G401 (cell line): ENCODE data around the gene SLC6A6. TPM values are rescaled to one million over a fixed set of nuclear protein-coding genes. Genes with fewer than 3 reads are reported as not detected.

Experiments
- DNase-seq: peaks from one replicate; pipeline ENCODE4 v3.0.0-alpha.2; 2015; ENCODE audit warnings: low spot score
- in situ Hi-C: cut with HindIII; loops from 2 replicates; pipeline ENCODE4 v1.10.0; 2016; ENCODE audit warnings: low sequenced_read_pairs, mixed read lengths
- total RNA-seq: library from RNA; depleted of rRNA; stranded (reverse); fragments of >200 nt; shearing (Covaris generic); gene quantifications from 2 replicates; pipeline ENCODE4 v1.2.3, GENCODE V29; 2014

The SLC6A6 gene
- total RNA-seq, 1 experiment from 2014 or later: 31.2 TPM

- in situ Hi-C loops: no loop called here
- no peak for DNase-seq
These were observed 31.5 kb upstream of the SLC6A6 start for GRCh38 chr3:14370720-14371572.

GRCh38 chr3:14371573-14372474 is 30.6 kb upstream of the SLC6A6 start:
- in situ Hi-C loops: no loop called here
- no peak for DNase-seq

GRCh38 chr3:14372587-14372986 is 29.8 kb upstream of the SLC6A6 start:
- in situ Hi-C loops: no loop called here
- no peak for DNase-seq

GRCh38 chr3:14373753-14374376 is 28.5 kb upstream of the SLC6A6 start:
- DNase-seq: no peak
- in situ Hi-C loops: no loop called here

- in situ Hi-C loops: no loop called here
- DNase-seq: no peak
These were observed 27.9 kb upstream of the SLC6A6 start for GRCh38 chr3:14374444-14374883.

GRCh38 chr3:14375192-14375591 is 27.2 kb upstream of the SLC6A6 start:
- no peak for DNase-seq
- in situ Hi-C loops: no loop called here

GRCh38 chr3:14376348-14377043 is 25.9 kb upstream of the SLC6A6 start:
- DNase-seq: no peak

GRCh38 chr3:14377044-14377837 is 25.2 kb upstream of the SLC6A6 start:
- in situ Hi-C loops: no loop called here

More at GRCh38 chr3:14376348-14377043, 25.9 kb upstream of the SLC6A6 start:
- in situ Hi-C loops: no loop called here

GRCh38 chr3:14377838-14378169 is 24.6 kb upstream of the SLC6A6 start:
- DNase-seq: no peak
- in situ Hi-C loops: no loop called here

More at GRCh38 chr3:14377044-14377837, 25.2 kb upstream of the SLC6A6 start:
- DNase-seq: no peak

- no peak for DNase-seq
- in situ Hi-C loops: no loop called here
These were observed 24.0 kb upstream of the SLC6A6 start for GRCh38 chr3:14378415-14378814.

GRCh38 chr3:14379843-14380242 is 22.6 kb upstream of the SLC6A6 start:
- in situ Hi-C loops: no loop called here
- no peak for DNase-seq

GRCh38 chr3:14386254-14386653 is 16.2 kb upstream of the SLC6A6 start:
- DNase-seq: no peak
- in situ Hi-C loops: no loop called here

- DNase-seq: no peak
- in situ Hi-C loops: no loop called here
These were observed 14.2 kb upstream of the SLC6A6 start for GRCh38 chr3:14388201-14388600.

- no peak for DNase-seq
- in situ Hi-C loops: no loop called here
These were observed 13.2 kb upstream of the SLC6A6 start for GRCh38 chr3:14389166-14389606.

GRCh38 chr3:14389716-14390115 is 12.7 kb upstream of the SLC6A6 start:
- DNase-seq: no peak
- in situ Hi-C loops: no loop called here

- DNase-seq: peak; percentile 77
- in situ Hi-C loops: no loop called here
These were observed 11.4 kb upstream of the SLC6A6 start for GRCh38 chr3:14391033-14391432.

- in situ Hi-C loops: no loop called here
- DNase-seq: no peak
These were observed 10.2 kb upstream of the SLC6A6 start for GRCh38 chr3:14392231-14392630.

GRCh38 chr3:14392803-14393319 is 9.5 kb upstream of the SLC6A6 start:
- in situ Hi-C loops: no loop called here

More at GRCh38 chr3:14392803-14393319, 9.5 kb upstream of the SLC6A6 start:
- DNase-seq: no peak
